Psoas muscle (tissue), 8 donors: ENCODE data around the gene SIRT7. TPM values are rescaled to one million over a fixed set of nuclear protein-coding genes. Genes with fewer than 3 reads are reported as not detected.
A peak's percentile ranks its signal among the peaks of the same experiment; 100 is the strongest.

Experiments used
- ATAC-seq, 4 donors: fragments of 200-7000 bp; cut with Tn5 transposase; one replicate each; pipeline ENCODE4 v1.9.1; 2020; ENCODE audit warnings: moderate library complexity in 3 of 4, mild to moderate bottlenecking in 2 of 4
- DNase-seq, 2 donors: peaks; one replicate each; pipeline ENCODE4 v3.0.0-alpha.2; 2020
- H3K27ac ChIP-seq: fragments of 200-600 bp; one replicate; pipeline ENCODE4 v1.8.0; 2022
- H3K27me3 ChIP-seq, 3 donors: fragments of 200-600 bp in 1 of 3; one replicate each; pipeline versions ENCODE4 v1.6.1 to v1.8.0; 2013 to 2022; ENCODE audit warnings: low read length in 2 of 3, mild to moderate bottlenecking in 2 of 3, moderate library complexity in 1 of 3; ENCODE audit not compliant: insufficient read depth in 3 of 3
- H3K36me3 ChIP-seq, 2 donors: fragments of 200-600 bp in 1 of 2; one replicate each; pipeline versions ENCODE4 v1.6.1 to v1.8.0; 2013 to 2022; ENCODE audit warnings: low read depth in 1 of 2, mild to moderate bottlenecking in 1 of 2, moderate library complexity in 1 of 2; ENCODE audit not compliant: insufficient read depth in 1 of 2
- H3K4me1 ChIP-seq: fragments of 200-600 bp; one replicate; pipeline ENCODE4 v1.8.0; 2022
- H3K4me3 ChIP-seq: fragments of 200-600 bp; one replicate; pipeline ENCODE4 v1.8.0; 2022; ENCODE audit warnings: mild to moderate bottlenecking
- H3K9me3 ChIP-seq: fragments of 200-600 bp; one replicate; pipeline ENCODE4 v1.8.0; 2022
- WGBS, 3 donors: extraction: QIAGEN DNeasy Blood & Tissue Kit; methylation state at CpG; one replicate each; pipeline versions ENCODE4 v1.1.6 to v1.1.7; 2013; 5-methylcytosine and 5-hydroxymethylcytosine counted together
- intact Hi-C, 2 donors: fragments of 100-400 bp; cut with DNase I; formaldehyde crosslinking; loops; one replicate each; pipeline versions ENCODE4 v1.11.0 to v1.14.2; 2022
- polyA plus RNA-seq, 3 donors: library from polyadenylated mRNA; stranded (reverse); fragments of 200-250 nt; gene quantifications; one replicate each; pipeline ENCODE4 v1.2.3, GENCODE V29; 2013
- total RNA-seq, 4 donors: library from RNA; stranded (reverse); fragmentation: NEBNext Ultra II Directional in 2 of 4; extraction: Animal tissue kit (Norgen Biotek cat#: 25700) in 2 of 4; gene quantifications; one replicate each; pipeline versions ENCODE4 v1.2.1 to v1.2.4, GENCODE V29; 2021 to 2023
- TF ChIP-seq, protein P1 (sequence below): fragments of 200-600 bp; IDR thresholded peaks from one replicate; pipeline ENCODE4 v1.8.0; 2022; ENCODE audit warnings: antibody characterized with exemption
- donor health status: healthy with polysubstance abuse.
- donor health status: DM: no; HTN: no; CAD: no; lungs with moderate emphysema.
- donor health status: Bipolar disorder and iron deficiency.
- donor health status: healthy.
- donor health status: DM: yes; HTN: yes; CAD: no.
- donor health status: DM: no; HTN: no; CAD: no.
- donor health status: DM: no; HTN: no; CAD: no.
- donor health status: DM: yes; HTN: yes; CAD: no.

SIRT7 gene
- total and polyA plus RNA-seq, 7 donors = 3.9 to 14.2 (median 7.6) TPM

DNA sequence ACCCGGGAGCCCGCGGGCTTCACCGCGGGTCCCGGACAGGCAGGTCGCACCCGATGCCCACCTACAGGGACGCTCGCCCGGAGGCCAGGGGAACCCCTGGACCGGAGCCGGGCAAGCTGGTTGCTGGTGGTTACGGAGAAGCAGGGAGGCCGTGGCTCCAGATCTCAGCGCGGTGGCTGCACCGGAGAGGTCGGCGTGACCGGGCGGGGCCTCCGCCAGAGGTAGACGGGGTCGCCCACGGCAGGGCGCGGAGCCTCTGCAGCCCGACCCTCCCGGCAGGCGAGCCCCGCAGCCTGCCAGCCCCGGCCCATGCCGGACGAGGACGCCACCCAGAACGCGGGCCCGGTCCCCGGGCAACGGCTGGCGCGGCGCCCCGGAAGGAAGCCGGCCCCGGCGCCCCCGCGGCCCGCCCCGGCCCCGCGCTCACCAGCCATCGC is 7.1 kb downstream of the SIRT7 start:
- peak in 1 of 2 donors; percentile 47 for DNase-seq
- Histone ChIP-seq H3K27me3 (no peaks in the 10 kb centered on the region), H3K9me3 (no peaks in the 10 kb centered on the region), H3K27ac (peak overlapping the region; percentile 11), H3K4me3 (peak overlapping the region; percentile 71), H3K36me3 (peaks cover 5 to 46% of the 10 kb centered on the region in 2 donors), H3K4me1 (peaks cover 23% of the 10 kb centered on the region)
- intact Hi-C loops = no loop called here
- no peak for ATAC-seq
- WGBS, 3 donors = 0 to 1% (median 1%) methylated on average over 27 to 55 of the region's 55 CpGs
- TF ChIP-seq, protein P1, sequence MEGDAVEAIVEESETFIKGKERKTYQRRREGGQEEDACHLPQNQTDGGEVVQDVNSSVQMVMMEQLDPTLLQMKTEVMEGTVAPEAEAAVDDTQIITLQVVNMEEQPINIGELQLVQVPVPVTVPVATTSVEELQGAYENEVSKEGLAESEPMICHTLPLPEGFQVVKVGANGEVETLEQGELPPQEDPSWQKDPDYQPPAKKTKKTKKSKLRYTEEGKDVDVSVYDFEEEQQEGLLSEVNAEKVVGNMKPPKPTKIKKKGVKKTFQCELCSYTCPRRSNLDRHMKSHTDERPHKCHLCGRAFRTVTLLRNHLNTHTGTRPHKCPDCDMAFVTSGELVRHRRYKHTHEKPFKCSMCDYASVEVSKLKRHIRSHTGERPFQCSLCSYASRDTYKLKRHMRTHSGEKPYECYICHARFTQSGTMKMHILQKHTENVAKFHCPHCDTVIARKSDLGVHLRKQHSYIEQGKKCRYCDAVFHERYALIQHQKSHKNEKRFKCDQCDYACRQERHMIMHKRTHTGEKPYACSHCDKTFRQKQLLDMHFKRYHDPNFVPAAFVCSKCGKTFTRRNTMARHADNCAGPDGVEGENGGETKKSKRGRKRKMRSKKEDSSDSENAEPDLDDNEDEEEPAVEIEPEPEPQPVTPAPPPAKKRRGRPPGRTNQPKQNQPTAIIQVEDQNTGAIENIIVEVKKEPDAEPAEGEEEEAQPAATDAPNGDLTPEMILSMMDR = no peak

DNA sequence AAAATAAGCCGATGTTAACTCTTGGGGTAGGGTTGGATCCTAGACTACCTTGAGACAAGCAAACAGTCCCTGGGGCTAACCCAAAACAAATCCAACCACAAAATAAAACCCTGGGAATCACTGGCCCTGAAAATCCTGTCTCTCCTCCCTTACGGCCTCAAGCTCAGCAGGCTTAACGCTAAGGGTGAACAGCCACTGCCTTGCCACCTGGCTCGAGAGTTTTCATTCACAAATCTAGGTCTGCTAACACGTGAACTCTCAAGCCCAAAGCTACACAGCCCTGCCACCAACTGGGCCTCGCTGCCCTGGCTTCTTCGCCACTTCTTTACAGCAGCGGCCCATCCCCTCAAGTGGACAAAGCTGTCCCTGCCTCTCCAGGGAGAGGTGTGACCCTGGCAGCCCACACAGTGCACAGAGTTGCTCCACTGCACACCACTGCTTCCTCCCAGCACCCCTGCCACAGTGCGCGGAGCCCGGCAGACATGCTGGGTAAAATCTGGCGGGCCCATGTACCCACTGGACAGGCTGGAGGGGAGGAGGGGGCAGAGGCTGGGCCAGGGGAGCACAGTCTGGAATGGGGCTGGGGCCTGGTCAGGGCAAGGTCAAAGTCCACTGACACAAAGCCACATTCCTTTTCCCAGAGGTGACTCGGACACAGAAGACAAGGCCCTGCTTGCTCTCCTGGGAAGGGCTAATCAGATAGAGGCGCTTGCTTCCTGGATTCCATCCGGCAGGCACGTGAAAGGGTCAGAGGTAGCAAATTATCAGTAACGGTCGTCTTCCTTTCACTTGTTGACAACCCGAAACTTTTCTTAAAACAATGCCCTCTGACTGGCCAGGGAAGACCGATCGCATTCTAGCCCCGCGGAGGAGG is 7.8 kb downstream of the SIRT7 start:
- Histone ChIP-seq H3K27me3 (no peaks in the 10 kb centered on the region), H3K36me3 (peaks cover 3 to 46% of the 10 kb centered on the region in 2 donors), H3K9me3 (no peaks in the 10 kb centered on the region), H3K4me3 (peak overlapping the region; percentile 71), H3K27ac (peak overlapping the region; percentile 11), H3K4me1 (peaks cover 23% of the 10 kb centered on the region)
- ATAC-seq (no peak), DNase-seq (no peak)
- WGBS, 3 donors = 39 to 50% (median 42%) methylated on average over 22 to 23 of the region's 23 CpGs
- TF ChIP-seq, protein P1 = no peak
- intact Hi-C loops = no loop called here

DNA sequence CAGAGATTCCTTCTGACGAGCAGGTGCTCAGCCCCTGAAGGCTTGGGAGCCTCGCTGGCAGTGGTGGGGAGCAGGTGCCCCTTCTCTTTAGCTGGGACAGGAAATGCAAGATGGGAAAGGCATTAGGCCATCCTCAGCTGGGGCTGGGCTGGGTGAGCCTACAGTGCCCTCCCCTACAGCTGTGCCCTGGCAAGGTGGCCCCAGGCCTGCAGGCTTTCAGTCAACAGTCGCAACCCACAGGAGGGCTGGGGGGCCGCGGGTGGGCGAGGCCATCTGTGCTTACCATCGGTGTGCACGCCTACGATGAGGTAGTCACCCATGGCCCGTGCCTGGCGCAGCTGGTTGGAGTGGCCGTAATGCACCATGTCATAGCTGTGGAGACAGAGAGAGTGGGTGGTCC is 8.7 kb downstream of the SIRT7 start:
- Histone ChIP-seq H3K9me3 (no peaks in the 10 kb centered on the region), H3K36me3 (peaks cover 0 to 46% of the 10 kb centered on the region in 2 donors), H3K4me3 (no peak overlapping the region), H3K4me1 (peaks cover 23% of the 10 kb centered on the region), H3K27me3 (no peaks in the 10 kb centered on the region), H3K27ac (no peak overlapping the region)
- intact Hi-C loops = no loop called here
- TF ChIP-seq, protein P1 = no peak
- WGBS, 3 donors = 81 to 91% (median 82%) methylated on average over 12 of the region's 12 CpGs
- DNase-seq (no peak), ATAC-seq (no peak)

DNA sequence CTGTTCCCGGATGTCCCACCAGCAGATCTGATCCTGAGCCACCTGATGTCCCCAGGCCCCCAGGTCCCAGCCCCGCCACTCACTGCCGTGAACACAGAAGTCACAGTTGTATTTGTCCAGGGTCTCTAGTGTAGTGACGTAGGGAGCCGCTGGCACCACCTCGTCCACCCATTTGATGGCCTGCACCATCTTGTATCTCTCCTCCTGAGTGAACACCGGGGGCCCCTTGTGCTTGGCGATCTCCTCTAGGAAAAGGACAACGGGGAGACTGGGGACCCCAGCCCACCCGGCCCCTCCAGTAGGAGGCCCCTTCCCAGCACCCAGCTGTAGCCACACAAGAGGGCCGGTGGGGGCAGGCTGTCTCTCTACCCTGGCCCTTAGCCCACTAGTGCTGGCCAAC is 9.2 kb downstream of the SIRT7 start:
- Histone ChIP-seq H3K4me1 (peaks cover 23% of the 10 kb centered on the region), H3K9me3 (no peaks in the 10 kb centered on the region), H3K27me3 (no peaks in the 10 kb centered on the region), H3K36me3 (peaks cover 0 to 45% of the 10 kb centered on the region in 2 donors), H3K27ac (no peak overlapping the region), H3K4me3 (no peak overlapping the region)
- WGBS, 3 donors = 93 to 94% (median 93%) methylated on average over 11 of the region's 11 CpGs
- ATAC-seq (no peak), DNase-seq (no peak)
- TF ChIP-seq, protein P1 = no peak
- intact Hi-C loops = no loop called here
